HG02798 (cell line): ENCODE data around the gene RBMS3.
"Not testable (repeated sequence)": the region's sequence is repeated elsewhere in the genome, so short reads cannot be mapped to it uniquely, and the experiment has no call there.

ENCODE experiments used
- ATAC-seq: cut with Tn5 transposase; IDR thresholded peaks from one replicate; pipeline ENCODE4 v1.9.1; 2021; ENCODE audit warnings: mild to moderate bottlenecking; ENCODE audit not compliant: unreplicated experiment, poor library complexity

Gene RBMS3

GRCh38 chr3:29335943-29336342, 55.1 kb downstream of the RBMS3 start:
- no peak for ATAC-seq

- no peak for ATAC-seq
Measured at GRCh38 chr3:29337565-29337964, 56.7 kb downstream of the RBMS3 start.

DNA sequence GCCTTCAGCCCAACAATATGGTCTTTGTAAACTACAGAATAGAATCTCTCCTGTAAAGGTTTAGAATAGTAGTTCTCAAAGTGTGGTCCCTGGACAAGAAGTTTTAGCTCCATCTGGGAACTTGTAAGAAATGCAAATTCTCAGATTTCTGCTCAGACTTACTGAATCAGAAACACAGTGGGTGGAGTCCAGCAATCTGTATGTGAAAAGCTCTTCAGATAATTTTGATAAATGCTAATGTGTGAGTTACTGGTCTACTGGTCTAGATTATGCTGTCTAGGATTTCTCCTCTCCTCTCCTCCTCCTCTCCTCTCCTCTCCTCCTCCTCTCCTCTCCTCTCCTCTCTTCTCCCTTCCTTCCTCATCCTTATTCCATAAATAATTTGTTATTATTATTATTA, 57.5 kb downstream of the RBMS3 start:
- ATAC-seq: no peak

DNA sequence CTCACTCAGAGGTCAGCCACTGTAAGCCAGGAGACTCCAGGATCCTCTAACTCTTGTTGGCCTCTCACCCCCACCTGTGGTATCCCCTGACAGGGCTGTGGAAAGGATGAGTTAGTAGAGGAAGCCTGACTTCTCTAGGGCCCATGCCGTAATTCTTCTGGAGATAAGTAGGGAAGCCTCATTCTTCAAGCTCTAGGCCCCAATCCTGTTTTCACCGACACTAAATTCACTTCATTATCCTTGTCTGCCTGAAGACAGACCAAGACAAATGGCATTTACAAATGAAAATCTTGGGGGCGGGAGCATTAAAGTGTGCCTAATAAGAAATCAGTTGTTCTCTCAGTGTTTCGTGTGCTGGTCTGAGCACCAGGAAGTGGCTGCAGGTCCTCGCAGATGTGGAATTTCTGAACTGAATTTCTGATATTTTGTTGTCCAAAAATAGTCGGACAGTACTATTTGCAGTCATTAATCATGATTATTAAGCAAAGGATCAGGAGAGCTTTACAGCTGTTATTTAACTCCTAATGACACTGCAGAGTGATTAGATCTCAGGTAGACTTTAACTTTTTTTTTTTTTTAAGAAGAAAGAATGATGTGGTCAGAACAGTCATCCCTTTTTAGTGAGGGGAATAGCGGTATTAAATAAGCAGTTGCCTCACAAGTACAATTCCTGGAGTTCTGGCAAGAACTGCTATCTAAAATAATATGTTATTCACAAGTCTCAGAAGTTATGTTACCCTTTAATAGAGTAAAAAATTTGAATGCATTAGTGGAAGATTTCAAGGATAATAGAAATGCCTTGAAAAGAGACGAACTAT, 58.4 kb downstream of the RBMS3 start:
- ATAC-seq: no peak

DNA sequence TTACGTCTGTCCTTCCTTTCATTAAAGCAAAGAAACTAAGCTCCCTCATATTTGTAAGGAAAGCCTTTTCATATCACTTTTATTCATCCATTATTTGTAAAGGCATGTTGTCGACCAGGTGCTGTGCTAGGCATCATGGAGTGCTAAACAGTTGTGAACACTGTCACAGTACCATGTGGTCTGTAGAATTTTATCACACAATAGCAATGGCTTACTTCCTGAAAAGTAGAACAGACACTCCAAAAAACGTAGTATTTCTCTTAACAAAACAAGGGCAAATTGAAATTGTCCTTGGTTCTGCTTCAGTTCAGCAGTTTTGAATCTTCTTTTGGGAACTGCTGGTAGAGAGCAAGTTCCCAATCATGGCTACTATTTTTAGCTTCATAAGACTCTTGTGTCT, 63.3 kb downstream of the RBMS3 start:
- ATAC-seq: no peak

GRCh38 chr3:29344935-29345334, 64.1 kb downstream of the RBMS3 start:
- ATAC-seq: no peak

DNA sequence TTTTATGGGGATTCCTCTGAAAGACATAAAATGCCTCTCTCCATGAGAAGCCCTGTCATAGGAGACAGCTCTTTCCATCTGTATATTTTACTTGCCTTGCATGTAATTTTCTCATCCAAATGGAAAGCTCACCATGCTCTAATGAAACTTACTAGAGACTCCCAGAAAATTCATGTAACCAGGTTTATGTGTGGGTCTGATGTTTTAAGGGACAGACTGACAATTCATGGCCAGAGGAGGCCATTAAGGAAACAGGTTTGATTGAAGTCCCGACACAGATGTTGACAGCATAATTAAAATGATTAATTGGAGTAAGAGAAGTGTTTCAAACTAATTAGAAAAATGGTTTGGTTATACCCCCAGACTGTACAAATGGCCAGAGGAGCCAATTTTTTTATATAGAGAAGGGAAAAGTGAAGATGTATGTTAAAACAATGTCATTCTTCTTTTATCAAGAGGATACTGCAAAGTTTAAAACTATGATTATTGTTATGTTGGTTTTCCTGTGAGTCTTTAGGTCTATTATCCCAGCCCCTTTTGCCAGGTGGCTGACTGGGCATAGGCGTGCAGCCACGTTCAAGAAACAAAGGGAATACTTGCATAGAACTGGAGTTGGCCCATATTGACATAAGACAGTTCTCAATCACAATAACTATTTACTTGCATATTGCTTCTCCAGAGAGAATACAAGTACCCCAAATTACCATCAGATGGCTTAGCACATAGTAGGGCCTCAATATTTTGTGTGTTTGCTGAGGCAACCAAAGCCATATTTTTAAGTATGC, 64.8 kb downstream of the RBMS3 start:
- no peak for ATAC-seq

DNA sequence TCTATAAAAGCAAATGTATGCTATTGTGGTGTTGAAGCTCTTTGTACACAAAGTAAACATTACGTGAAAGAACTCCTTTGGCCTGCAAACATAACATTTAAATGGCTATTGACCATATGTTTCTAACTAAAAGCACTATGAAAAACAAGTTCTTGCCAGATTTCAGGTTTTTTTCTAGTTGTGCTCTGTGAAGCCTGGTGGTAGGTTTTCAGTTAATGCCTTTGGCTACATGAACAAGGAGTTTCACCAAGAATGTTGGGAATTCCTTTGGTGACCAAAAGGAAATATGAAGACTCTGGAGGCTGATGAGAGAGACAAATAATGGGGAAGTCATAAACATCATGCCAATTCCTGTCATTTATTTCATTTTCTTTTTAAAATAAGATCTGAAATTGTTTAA, 66.0 kb downstream of the RBMS3 start:
- ATAC-seq: no peak

DNA sequence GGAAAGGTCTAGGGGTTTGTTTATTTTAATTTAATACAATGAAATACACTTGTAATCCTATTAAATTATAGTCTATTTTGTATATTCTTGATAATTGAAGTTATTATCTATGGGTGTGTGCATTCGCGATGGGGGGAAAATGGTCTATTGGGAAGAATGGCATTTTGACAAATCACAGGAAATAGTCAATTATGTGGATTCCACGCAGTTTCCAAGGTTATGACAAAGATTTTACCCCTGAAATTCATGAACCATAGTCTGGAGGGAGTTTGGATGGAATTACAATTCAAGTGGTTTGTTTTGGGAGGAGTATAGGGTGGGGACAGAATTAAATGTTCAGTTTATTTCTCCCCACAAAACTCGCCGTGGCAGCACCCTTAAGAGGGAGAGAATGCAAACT, 66.5 kb downstream of the RBMS3 start:
- no peak for ATAC-seq

GRCh38 chr3:29348316-29348715, 67.4 kb downstream of the RBMS3 start:
- ATAC-seq: no peak

- ATAC-seq: no peak
Measured at GRCh38 chr3:29349049-29349448, 68.2 kb downstream of the RBMS3 start.

- ATAC-seq: no peak
Measured at GRCh38 chr3:29353807-29354206, 72.9 kb downstream of the RBMS3 start.

- ATAC-seq: no peak
Measured at GRCh38 chr3:29354894-29355293, 74.0 kb downstream of the RBMS3 start.

GRCh38 chr3:29356062-29356461, 75.2 kb downstream of the RBMS3 start:
- no peak for ATAC-seq

DNA sequence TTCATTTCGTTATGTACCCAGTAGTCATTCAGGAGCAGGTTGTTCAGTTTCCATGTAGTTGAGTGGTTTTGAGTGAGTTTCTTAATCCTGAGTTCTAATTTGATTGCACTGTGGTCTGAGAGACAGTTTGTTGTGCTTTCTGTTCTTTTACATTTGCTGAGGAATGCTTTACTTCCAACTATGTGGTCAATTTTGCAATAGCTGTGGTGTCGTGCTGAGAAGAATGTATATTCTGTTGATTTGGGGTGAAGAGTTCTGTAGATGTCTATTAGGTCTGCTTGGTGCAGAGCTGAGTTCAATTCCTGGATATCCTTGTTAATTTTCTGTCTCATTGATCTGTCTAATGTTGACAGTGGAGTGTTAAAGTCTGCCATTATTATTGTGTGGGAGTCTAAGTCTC, 79.4 kb downstream of the RBMS3 start:
- not testable (repeated sequence) for ATAC-seq

DNA sequence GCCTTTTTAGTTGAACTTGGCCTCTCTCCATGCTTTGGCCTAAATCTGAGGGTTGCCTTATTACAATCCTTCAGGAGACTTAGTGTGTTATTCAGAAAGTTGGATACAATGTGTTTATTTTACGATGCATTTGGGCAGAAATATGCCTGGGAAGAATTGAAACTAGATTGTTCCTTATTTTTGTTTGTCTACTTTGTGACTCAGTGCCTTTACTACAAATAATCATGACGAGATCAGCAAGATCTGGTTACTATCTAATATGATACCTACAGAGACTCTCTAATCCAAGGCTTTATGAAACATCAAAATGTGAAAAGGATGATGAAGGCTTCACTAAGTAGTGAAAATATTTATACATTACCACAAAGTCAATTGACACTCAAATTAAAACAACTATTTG, 82.2 kb downstream of the RBMS3 start:
- no peak for ATAC-seq

DNA sequence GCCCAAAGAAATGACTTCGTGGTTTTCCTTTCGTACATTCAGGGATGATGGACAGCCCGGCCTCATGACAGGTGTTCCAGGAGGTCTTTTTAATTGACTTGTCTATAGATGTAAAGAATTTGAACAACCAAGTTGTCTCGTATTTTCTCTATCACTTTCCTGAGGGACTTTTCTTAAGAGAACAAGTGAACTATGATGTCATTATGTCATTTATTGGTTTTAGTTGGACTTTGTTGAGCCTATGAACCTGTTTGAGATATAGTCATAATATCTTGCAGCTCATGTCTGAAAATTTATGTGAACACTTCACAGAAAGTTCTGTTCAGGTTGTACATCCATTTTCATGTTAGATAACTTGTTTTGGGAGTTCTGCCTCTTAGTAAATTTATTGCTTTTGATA, 89.2 kb downstream of the RBMS3 start:
- no peak for ATAC-seq

DNA sequence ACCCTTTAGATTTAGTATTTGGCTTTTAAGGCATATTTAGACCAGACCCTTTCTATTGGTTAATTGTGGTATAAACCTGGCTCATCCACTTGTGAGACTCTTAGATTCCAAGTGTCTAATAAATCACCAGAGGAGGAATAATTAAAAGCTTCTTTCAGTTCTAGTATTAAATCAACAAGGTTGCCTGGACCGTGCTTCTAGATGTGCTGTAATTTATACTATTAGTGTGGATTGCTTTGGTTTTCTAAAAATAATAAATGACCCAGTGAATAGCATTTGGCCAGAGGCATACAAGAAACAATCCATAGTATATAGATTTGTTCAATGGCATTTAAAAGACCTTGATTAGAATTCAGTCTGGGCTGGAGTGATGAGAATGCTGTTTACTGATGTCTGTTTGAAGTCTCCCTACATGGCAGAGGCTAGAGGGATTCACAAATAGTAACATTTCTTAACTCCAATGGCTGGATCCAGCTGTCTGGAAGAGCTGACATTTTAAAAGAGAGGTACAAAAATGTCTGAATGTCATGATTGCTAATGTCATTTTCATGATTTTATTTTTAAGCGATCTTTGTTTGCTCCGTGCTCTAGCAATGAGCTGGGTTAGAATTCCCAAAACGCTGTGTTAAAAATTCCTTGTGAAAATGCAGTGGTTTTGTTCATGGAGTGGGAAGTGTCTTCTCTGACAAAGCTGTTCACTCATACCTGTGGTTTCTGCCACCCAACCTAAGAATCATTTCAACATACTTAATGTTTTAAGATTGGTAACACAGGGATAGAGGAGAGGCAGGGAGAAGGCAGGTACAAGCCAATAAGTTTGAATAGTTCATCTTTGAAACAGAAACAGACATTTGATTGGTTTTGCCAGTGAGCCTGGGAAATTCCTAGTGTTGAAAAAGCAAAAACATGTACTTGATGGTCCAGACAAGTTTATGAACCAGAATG, 89.9 kb downstream of the RBMS3 start:
- ATAC-seq: no peak

GRCh38 chr3:29373131-29373680, 92.3 kb downstream of the RBMS3 start:
- ATAC-seq: no peak

- ATAC-seq: no peak
Measured at GRCh38 chr3:29374226-29374625, 93.4 kb downstream of the RBMS3 start.
